Measurements from ENCODE around the gene FEM1B.
"Not testable (repeated sequence)": the region's sequence is repeated elsewhere in the genome, so short reads cannot be mapped to it uniquely, and the experiment has no call there.

FEM1B gene

DNA sequence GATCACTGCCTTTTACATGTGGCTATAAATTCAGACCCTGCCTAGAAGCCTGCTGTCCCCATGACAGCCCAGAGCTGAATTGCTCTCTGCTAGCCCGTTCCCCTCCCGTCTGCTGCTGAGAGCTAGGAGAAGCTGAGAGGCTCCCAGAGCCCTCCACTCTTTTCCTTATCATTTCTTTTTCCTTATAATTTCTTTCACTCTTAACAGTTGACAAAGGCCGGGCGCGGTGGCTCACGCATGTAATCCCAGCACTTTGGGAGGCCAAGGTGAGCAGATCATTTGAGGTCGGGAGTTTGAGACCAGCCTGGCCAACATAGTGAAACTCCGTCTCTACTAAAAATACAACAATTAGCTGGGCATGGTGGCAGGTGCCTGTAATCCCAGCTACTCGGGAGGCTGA is 43.0 kb upstream of the FEM1B start:
- WGBS (ENCODE audit: insufficient coverage, insufficient read length): no CpG with 5 or more reads among the region's 9 CpGs
- H3K9me3 ChIP-seq (ENCODE audit: control insufficient read depth, insufficient read depth, low read length); H3K4me3 ChIP-seq (ENCODE audit: low read length); H3K27ac ChIP-seq (ENCODE audit: low read length); H3K36me3 ChIP-seq (ENCODE audit: control insufficient read depth, insufficient read depth, low read length); H3K4me1 ChIP-seq (ENCODE audit: control insufficient read depth, insufficient read depth, low read length); DNase-seq (ENCODE audit: low read depth, low spot score); H3K27me3 ChIP-seq (ENCODE audit: control insufficient read depth, insufficient read depth, low read length): not testable (repeated sequence)

DNA sequence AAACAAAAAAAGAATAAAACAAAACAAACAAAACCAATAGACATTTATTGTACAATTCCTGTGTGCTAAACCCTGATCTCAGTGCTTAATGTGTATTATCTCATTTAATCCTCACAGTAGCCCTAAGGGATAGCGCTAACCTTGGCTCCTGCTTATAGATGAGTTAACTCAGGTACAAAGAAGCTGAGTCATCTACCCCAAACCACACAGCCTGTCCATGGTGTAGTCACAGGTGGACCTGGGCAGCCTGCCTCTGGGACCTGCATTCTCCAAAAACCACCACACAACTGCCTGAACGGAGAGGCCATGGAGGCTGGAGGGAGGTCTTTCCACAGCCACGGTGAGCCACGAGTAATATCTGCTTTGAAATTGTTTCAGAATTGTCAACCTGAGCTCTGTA is 42.5 kb upstream of the FEM1B start:
- no CpG with 5 or more reads among the region's 4 CpGs for WGBS (ENCODE audit: insufficient coverage, insufficient read length)
- no peak for DNase-seq (ENCODE audit: low read depth, low spot score)
- Histone ChIP-seq H3K4me3 (ENCODE audit: low read length) (no peak overlapping the region), H3K9me3 (ENCODE audit: control insufficient read depth, insufficient read depth, low read length) (no peaks in the 10 kb centered on the region), H3K4me1 (ENCODE audit: control insufficient read depth, insufficient read depth, low read length) (0 out of 2 replicates have a peak, but pooled peaks cover 1% of the 10 kb centered on the region), H3K27ac (ENCODE audit: low read length) (no peak overlapping the region), H3K36me3 (ENCODE audit: control insufficient read depth, insufficient read depth, low read length) (no peaks in the 10 kb centered on the region), H3K27me3 (ENCODE audit: control insufficient read depth, insufficient read depth, low read length) (no peaks in the 10 kb centered on the region)

DNA sequence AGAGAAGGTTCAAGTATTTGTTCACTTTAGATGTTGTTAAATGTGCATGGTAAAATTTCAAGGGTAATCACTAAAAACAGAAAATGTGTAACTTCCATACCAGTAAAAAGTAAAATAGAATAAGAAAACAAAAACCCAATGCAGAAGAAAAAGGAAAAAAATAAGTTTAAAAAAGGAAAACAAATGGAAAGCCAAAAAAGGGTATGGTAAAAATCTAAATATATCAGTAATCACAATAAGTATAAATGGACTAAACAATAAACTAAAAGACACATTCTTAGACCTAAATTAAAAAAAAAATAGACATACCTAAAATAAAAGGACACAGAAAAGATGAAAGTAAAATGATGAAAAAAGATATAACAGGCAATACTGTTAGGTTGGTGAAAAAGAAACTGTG is 38.5 kb upstream of the FEM1B start:
- Histone ChIP-seq H3K27me3 (ENCODE audit: control insufficient read depth, insufficient read depth, low read length) (no peaks in the 10 kb centered on the region), H3K4me1 (ENCODE audit: control insufficient read depth, insufficient read depth, low read length) (0 out of 2 replicates have a peak, but pooled peaks cover 1% of the 10 kb centered on the region), H3K36me3 (ENCODE audit: control insufficient read depth, insufficient read depth, low read length) (no peaks in the 10 kb centered on the region), H3K4me3 (ENCODE audit: low read length) (no peak overlapping the region), H3K9me3 (ENCODE audit: control insufficient read depth, insufficient read depth, low read length) (no peaks in the 10 kb centered on the region), H3K27ac (ENCODE audit: low read length) (no peak overlapping the region)
- no peak for DNase-seq (ENCODE audit: low read depth, low spot score)

DNA sequence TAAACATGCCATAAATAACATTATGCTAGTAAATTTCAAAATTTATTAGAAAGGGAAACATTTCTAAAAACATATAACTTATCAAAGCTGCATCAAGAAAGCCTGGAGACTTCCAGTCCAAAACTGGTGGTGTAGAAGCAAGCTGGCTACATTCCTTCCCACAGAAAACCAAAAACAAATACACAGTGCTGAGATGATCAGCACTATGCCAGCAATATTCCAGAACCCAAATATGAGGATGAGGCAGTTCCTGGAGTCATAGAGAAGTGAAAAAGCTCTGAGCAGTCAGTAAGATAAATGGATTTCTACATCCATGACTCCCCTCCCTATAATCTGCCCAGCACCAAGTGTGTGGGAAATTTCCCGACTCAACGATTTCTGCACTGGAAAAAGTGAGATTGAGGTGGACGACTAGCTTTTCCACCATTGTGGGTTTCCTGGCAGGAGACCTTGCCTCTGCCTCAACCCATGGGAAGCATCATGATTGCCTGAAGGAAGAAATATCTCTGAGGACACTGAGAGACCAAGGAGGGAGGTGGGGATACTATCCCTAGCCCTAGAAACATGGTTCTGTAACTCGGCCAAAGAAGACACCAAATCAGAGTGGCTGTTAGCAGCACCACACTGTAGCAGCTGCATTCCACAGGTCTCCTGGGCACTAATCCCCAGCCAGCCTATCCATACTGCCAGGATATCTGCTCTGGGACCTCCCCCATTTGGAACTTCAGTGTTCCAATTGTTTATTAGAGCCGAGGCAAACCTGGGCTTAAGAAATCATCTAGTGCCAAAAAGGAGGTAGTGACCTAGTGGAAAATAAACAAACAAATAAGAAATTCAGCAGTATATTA is 36.2 kb upstream of the FEM1B start:
- Histone ChIP-seq H3K9me3 (ENCODE audit: control insufficient read depth, insufficient read depth, low read length) (no peaks in the 10 kb centered on the region), H3K4me3 (ENCODE audit: low read length) (no peak overlapping the region)
- WGBS (ENCODE audit: insufficient coverage, insufficient read length): no CpG with 5 or more reads among the region's 5 CpGs

DNA sequence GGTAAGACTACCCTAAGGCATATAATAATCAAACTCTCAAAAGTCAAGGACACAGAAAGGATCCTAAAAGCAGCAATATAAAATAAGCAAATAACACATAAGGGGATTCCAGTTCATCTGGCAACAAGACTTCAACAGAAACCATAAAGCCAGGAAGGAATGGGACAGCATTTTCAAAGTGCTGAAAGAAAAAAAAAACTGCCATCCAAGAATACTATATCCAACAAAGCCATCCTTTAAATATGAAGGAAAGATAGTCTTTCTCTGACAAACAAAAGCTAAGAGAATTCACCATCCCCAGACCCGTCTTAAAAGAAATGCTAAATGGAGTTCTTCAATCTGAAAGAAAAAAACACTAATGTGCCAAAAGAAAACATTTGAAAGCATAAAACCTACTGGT is 33.3 kb upstream of the FEM1B start:
- WGBS (ENCODE audit: insufficient coverage, insufficient read length): no CpG with 5 or more reads among the region's 1 CpG
- Histone ChIP-seq H3K27me3 (ENCODE audit: control insufficient read depth, insufficient read depth, low read length) (no peaks in the 10 kb centered on the region), H3K27ac (ENCODE audit: low read length) (no peak overlapping the region), H3K36me3 (ENCODE audit: control insufficient read depth, insufficient read depth, low read length) (no peaks in the 10 kb centered on the region), H3K4me3 (ENCODE audit: low read length) (no peak overlapping the region), H3K9me3 (ENCODE audit: control insufficient read depth, insufficient read depth, low read length) (no peaks in the 10 kb centered on the region), H3K4me1 (ENCODE audit: control insufficient read depth, insufficient read depth, low read length) (no peaks in the 10 kb centered on the region)
- no peak for DNase-seq (ENCODE audit: low read depth, low spot score)

More for the DNA sequence above, 36.2 kb upstream of the FEM1B start:
- H3K4me1 ChIP-seq (ENCODE audit: control insufficient read depth, insufficient read depth, low read length): no peaks in the 10 kb centered on the region
- H3K27ac ChIP-seq (ENCODE audit: low read length): no peak overlapping the region
- no peaks in the 10 kb centered on the region for H3K27me3 ChIP-seq (ENCODE audit: control insufficient read depth, insufficient read depth, low read length)
- no peaks in the 10 kb centered on the region for H3K36me3 ChIP-seq (ENCODE audit: control insufficient read depth, insufficient read depth, low read length)
- DNase-seq (ENCODE audit: low read depth, low spot score): no peak

DNA sequence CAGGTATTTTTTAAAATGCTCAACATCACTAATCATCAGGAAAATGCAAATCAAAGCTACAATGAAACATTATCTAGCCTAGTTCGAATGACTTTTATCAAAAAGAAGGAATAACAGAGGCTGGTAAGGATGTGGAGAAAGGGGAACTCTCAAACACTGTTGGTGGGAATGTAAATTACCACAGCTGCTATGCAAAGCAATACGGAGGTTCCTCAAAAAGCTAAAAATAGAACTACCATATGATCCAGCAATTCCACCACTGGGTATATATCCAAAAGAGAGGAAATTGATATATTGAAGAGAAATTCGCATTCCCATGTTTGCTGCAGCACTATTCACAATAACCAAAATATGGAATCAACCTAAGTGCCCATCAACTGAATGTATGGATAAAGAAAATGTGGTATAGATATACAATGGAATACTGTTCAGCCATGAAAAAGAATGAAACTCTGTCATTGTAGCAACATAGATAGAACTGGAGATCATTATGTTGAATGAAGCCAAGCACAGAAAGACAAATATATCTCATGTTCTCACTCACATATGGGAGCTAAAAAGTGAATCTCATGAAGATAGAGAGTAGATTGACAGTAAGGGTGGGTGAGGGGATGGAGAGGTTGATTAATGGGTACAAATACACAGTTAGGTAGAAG is 28.4 kb upstream of the FEM1B start:
- H3K27me3 ChIP-seq (ENCODE audit: control insufficient read depth, insufficient read depth, low read length): no peaks in the 10 kb centered on the region
- H3K4me1 ChIP-seq (ENCODE audit: control insufficient read depth, insufficient read depth, low read length): no peaks in the 10 kb centered on the region
- H3K9me3 ChIP-seq (ENCODE audit: control insufficient read depth, insufficient read depth, low read length): no peaks in the 10 kb centered on the region
- no peak overlapping the region for H3K27ac ChIP-seq (ENCODE audit: low read length)
- H3K36me3 ChIP-seq (ENCODE audit: control insufficient read depth, insufficient read depth, low read length): no peaks in the 10 kb centered on the region
- no peak overlapping the region for H3K4me3 ChIP-seq (ENCODE audit: low read length)
- no CpG with 5 or more reads among the region's 3 CpGs for WGBS (ENCODE audit: insufficient coverage, insufficient read length)
- no peak for DNase-seq (ENCODE audit: low read depth, low spot score)

DNA sequence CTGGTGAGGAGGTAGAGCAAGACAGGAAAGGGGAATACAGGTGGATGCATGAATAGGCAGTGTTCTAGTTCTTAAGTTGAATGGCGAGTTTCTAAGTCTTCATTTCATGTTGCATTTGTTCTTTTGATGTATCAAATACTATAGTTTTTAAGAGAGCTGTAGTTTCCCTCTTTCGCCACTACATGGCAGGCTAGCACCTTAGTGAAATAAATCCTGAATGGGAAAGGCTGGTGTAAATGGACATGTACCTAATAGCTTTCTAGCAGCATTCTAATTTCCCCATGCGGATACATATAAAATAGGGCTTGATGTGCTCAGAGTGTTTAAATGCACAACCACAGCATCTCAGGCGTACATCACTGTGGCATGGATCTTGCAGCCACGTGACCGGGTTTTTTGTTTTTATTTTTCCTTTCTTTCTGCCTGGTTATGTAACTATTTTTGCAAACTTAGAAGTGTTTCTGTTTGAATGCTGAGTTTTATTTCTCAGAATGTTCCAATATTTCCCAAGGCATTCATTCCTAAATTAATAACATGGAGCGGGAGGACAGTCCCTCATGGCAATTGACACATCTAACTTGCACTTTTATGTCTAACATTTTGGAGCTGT is 24.5 kb upstream of the FEM1B start:
- no peak for DNase-seq (ENCODE audit: low read depth, low spot score)
- Histone ChIP-seq H3K27me3 (ENCODE audit: control insufficient read depth, insufficient read depth, low read length) (no peaks in the 10 kb centered on the region), H3K27ac (ENCODE audit: low read length) (no peak overlapping the region), H3K9me3 (ENCODE audit: control insufficient read depth, insufficient read depth, low read length) (no peaks in the 10 kb centered on the region), H3K36me3 (ENCODE audit: control insufficient read depth, insufficient read depth, low read length) (no peaks in the 10 kb centered on the region), H3K4me3 (ENCODE audit: low read length) (no peak overlapping the region), H3K4me1 (ENCODE audit: control insufficient read depth, insufficient read depth, low read length) (no peaks in the 10 kb centered on the region)
- no CpG with 5 or more reads among the region's 7 CpGs for WGBS (ENCODE audit: insufficient coverage, insufficient read length)

DNA sequence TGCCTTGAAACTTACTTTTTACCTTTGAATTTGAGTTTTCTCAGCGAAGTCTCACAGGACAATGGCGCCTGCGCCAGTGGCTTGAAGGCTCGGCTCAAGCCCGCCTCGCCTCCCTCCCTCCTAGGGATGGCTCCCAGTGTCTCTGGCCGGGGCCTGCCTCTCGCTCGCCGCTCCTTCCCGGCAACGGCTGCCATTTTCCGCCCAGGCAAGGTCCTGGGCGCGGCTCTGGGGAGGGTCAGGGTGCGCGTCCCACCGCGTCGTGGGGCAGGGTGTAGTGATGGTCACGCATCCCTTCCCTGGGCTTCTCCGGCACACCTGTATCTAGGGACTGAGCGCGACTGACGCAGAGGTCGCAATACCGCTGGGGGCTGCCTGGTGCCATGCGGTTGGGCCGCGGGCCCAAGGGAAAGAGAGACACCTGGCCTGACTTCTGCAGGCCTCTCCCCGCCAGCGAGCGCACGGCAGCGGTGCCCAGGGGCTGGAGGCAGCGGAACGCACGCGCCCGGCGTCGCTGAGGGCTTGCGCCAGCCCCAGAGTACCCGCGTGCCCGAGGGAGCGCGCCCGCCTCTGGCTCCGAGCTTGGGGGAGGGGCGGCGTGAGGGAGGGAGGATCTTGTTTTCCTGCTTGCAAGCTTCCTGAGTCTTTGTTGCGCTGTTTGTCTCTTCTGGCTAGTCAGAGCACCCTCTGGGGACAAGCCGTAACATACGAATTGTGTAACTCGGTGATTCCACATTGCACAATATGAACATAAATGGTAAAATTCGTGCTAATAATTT is 20.7 kb upstream of the FEM1B start:
- WGBS (ENCODE audit: insufficient coverage, insufficient read length): no CpG with 5 or more reads among the region's 57 CpGs
- peak; percentile 81 for DNase-seq (ENCODE audit: low read depth, low spot score)
- Histone ChIP-seq H3K27me3 (ENCODE audit: control insufficient read depth, insufficient read depth, low read length) (no peaks in the 10 kb centered on the region), H3K4me1 (ENCODE audit: control insufficient read depth, insufficient read depth, low read length) (no peaks in the 10 kb centered on the region), H3K36me3 (ENCODE audit: control insufficient read depth, insufficient read depth, low read length) (no peaks in the 10 kb centered on the region), H3K4me3 (ENCODE audit: low read length) (peak overlapping the region; percentile 46; the same call in 1 of the 2 replicates), H3K27ac (ENCODE audit: low read length) (no peak overlapping the region), H3K9me3 (ENCODE audit: control insufficient read depth, insufficient read depth, low read length) (no peaks in the 10 kb centered on the region)

DNA sequence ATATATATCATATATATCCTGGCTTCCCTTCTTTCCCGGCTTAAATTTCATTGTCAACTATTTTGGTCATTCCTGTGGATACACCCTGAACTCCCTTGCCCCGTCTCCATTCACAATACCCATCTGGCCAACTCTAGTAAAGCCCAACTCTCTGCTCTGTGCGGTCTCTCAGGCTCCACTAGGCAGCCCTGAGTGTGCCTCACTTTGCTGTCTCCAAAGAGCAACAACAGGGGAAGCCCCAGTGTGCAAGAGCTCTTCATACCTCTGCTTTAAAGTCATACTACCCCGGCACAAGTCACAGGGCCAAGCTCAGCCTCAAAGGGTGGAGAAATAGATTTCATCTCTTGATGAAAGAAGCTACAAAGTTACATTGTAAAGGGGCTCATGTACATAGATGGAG is 18.9 kb upstream of the FEM1B start:
- Histone ChIP-seq H3K36me3 (ENCODE audit: control insufficient read depth, insufficient read depth, low read length) (no peaks in the 10 kb centered on the region), H3K9me3 (ENCODE audit: control insufficient read depth, insufficient read depth, low read length) (no peaks in the 10 kb centered on the region), H3K4me1 (ENCODE audit: control insufficient read depth, insufficient read depth, low read length) (no peaks in the 10 kb centered on the region), H3K27me3 (ENCODE audit: control insufficient read depth, insufficient read depth, low read length) (no peaks in the 10 kb centered on the region), H3K4me3 (ENCODE audit: low read length) (no peak overlapping the region), H3K27ac (ENCODE audit: low read length) (no peak overlapping the region)
- WGBS (ENCODE audit: insufficient coverage, insufficient read length): no CpG with 5 or more reads among the region's 4 CpGs
- no peak for DNase-seq (ENCODE audit: low read depth, low spot score)

DNA sequence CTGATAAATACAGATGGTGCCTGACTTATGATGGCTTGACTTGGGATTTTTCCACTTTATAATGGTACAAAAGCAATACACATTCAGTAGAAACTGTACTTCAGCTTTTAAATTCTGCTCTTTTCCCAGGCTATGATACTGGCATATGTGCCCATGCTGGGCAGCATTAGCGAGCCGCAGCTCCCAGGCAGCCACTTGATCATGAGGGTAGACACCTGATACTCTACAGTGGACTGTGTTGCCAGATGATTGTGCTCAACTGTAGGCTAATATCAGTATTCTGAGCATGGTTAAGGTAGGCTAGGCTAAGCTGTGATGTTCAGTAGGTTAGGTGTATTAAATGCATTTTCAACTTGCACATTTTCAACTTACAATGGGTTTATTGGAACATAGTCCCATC is 17.7 kb upstream of the FEM1B start:
- no peak for DNase-seq (ENCODE audit: low read depth, low spot score)
- H3K36me3 ChIP-seq (ENCODE audit: control insufficient read depth, insufficient read depth, low read length): no peaks in the 10 kb centered on the region
- H3K27me3 ChIP-seq (ENCODE audit: control insufficient read depth, insufficient read depth, low read length): no peaks in the 10 kb centered on the region
- WGBS (ENCODE audit: insufficient coverage, insufficient read length): no CpG with 5 or more reads among the region's 2 CpGs
- H3K4me3 ChIP-seq (ENCODE audit: low read length): no peak overlapping the region
- no peaks in the 10 kb centered on the region for H3K4me1 ChIP-seq (ENCODE audit: control insufficient read depth, insufficient read depth, low read length)
- H3K27ac ChIP-seq (ENCODE audit: low read length): no peak overlapping the region
- no peaks in the 10 kb centered on the region for H3K9me3 ChIP-seq (ENCODE audit: control insufficient read depth, insufficient read depth, low read length)
